H1 (cell line): ENCODE results near the gene ADAMTS17. TPM values are rescaled to one million over a fixed set of nuclear protein-coding genes. Genes with fewer than 3 reads are reported as not detected.

Experiments
- CTCF ChIA-PET: fragments of 300-600 bp; sonication (Branson Sonifier 250); formaldehyde crosslinking; loops from one replicate; lab custom pipeline; 2021; ENCODE audit not compliant: partially characterized antibody; lab: Charles Lee
- POLR2A ChIA-PET: fragments of 300-600 bp; sonication (Branson Sonifier 250); formaldehyde crosslinking; loops from one replicate; lab custom pipeline; 2021; ENCODE audit warnings: inconsistent platforms; ENCODE audit not compliant: partially characterized antibody; lab: Charles Lee
- DNase-seq, 2 experiments: peaks; one replicate each; pipeline versions ENCODE4 v3.0.0 to v3.0.0-alpha.2; 2010 to 2022; ENCODE audit warnings: low spot score in 2 of 2, low read depth in 1 of 2, mixed read lengths in 1 of 2
- FAIRE-seq: peaks from 2 replicates; lab custom pipeline; 2011; peaks lifted over from hg19 to GRCh38; lab: Jason Lieb, UNC
- H2AFZ ChIP-seq: 2 replicates; pipeline ENCODE4 v1.8.1; 2012; ENCODE audit warnings: low read length, inconsistent platforms
- H2AK5ac ChIP-seq: 2 replicates; pipeline ENCODE4 v1.6.1; 2013; ENCODE audit warnings: low read depth, low read length
- H2BK120ac ChIP-seq: replicated peaks from 2 replicates; pipeline ENCODE3; 2013; ENCODE audit warnings: low read depth, low read length, inconsistent platforms
- H2BK12ac ChIP-seq: 2 replicates; pipeline ENCODE4 v1.6.1; 2013; ENCODE audit warnings: low read depth, low read length
- H2BK15ac ChIP-seq: 2 replicates; pipeline ENCODE4 v1.6.1; 2013; ENCODE audit warnings: low read length
- H2BK20ac ChIP-seq: 2 replicates; pipeline ENCODE4 v1.6.1; 2013; ENCODE audit warnings: low read length
- H2BK5ac ChIP-seq: 2 replicates; pipeline ENCODE4 v1.6.1; 2013; ENCODE audit warnings: low read depth, low read length
- H3K14ac ChIP-seq: 2 replicates; pipeline ENCODE4 v1.6.1; 2013; ENCODE audit warnings: inconsistent platforms; ENCODE audit not compliant: insufficient read length
- H3K18ac ChIP-seq: 2 replicates; pipeline ENCODE4 v1.6.1; 2013; ENCODE audit warnings: low read length; ENCODE audit errors: extremely low read depth
- H3K23ac ChIP-seq: 2 replicates; pipeline ENCODE4 v1.6.1; 2013; ENCODE audit warnings: inconsistent platforms; ENCODE audit not compliant: insufficient read length
- H3K23me2 ChIP-seq: 2 replicates; pipeline ENCODE4 v1.6.1; 2013; ENCODE audit warnings: low read depth, low read length
- H3K27ac ChIP-seq: 2 replicates; pipeline ENCODE4 v1.6.1; 2011; ENCODE audit warnings: low read depth, low read length, inconsistent platforms
- H3K27me3 ChIP-seq, 4 experiments: replicated peaks in 1 of 4; 1 replicate in 1 of 4; 2 replicates in 3 of 4; pipeline versions ENCODE4 v1.6.1 to v1.8.1; 2011 to 2013; ENCODE audit warnings: low read length in 3 of 4, mild to moderate bottlenecking in 3 of 4, inconsistent platforms in 2 of 4, mixed read lengths in 2 of 4, moderate library complexity in 1 of 4; ENCODE audit not compliant: control insufficient read depth in 3 of 4, insufficient read depth in 3 of 4; ENCODE audit errors: extremely low read depth in 1 of 4
- H3K36me3 ChIP-seq, 4 experiments: 2 replicates each; pipeline versions ENCODE4 v1.6.1 to v1.8.1; 2011 to 2013; ENCODE audit warnings: mild to moderate bottlenecking in 4 of 4, low read length in 3 of 4, moderate library complexity in 2 of 4, control low read depth in 1 of 4, inconsistent platforms in 1 of 4; ENCODE audit not compliant: insufficient read depth in 4 of 4, control insufficient read depth in 2 of 4
- H3K4ac ChIP-seq: replicated peaks from 2 replicates; pipeline ENCODE3; 2013; ENCODE audit warnings: low read length, low read depth, mixed read lengths, inconsistent platforms; ENCODE audit not compliant: insufficient read length
- H3K4me1 ChIP-seq, 4 experiments: replicated peaks in 1 of 4; 1 replicate in 1 of 4; 2 replicates in 3 of 4; pipeline versions ENCODE4 v1.6.1 to v1.8.1; 2011 to 2013; ENCODE audit warnings: low read length in 3 of 4, inconsistent platforms in 2 of 4, mixed read lengths in 1 of 4; ENCODE audit not compliant: insufficient read depth in 4 of 4, control insufficient read depth in 3 of 4
- H3K4me2 ChIP-seq, 2 experiments: 2 replicates each; pipeline versions ENCODE4 v1.6.1 to v1.8.1; 2011 to 2013; ENCODE audit warnings: low read depth in 2 of 2, low read length in 2 of 2, control low read depth in 1 of 2, inconsistent platforms in 1 of 2, mild to moderate bottlenecking in 1 of 2; ENCODE audit not compliant: insufficient read depth in 1 of 2
- H3K4me3 ChIP-seq, 4 experiments: fragments of 200-600, 300-600 bp in 1 of 4; sonication (generic), shearing (Covaris generic), sonication (Bioruptor Twin) in 1 of 4; 2 replicates each; pipeline versions ENCODE4 v1.5.1 to v1.8.1; 2011 to 2016; ENCODE audit warnings: low read length in 4 of 4, low read depth in 3 of 4, control low read depth in 2 of 4, inconsistent platforms in 2 of 4, mild to moderate bottlenecking in 2 of 4, mixed read lengths in 1 of 4, moderate library complexity in 1 of 4; ENCODE audit not compliant: insufficient read depth in 2 of 4; ENCODE audit errors: extremely low read depth in 1 of 4
- H3K56ac ChIP-seq: replicated peaks from 2 replicates; pipeline ENCODE3; 2013; ENCODE audit warnings: low read depth, mild to moderate bottlenecking, mixed read lengths, low read length, inconsistent platforms; ENCODE audit not compliant: insufficient read length
- H3K79me1 ChIP-seq: 2 replicates; pipeline ENCODE4 v1.6.1; 2013; ENCODE audit warnings: low read depth, low read length, control low read depth
- H3K79me2 ChIP-seq, 2 experiments: 2 replicates each; pipeline versions ENCODE4 v1.6.1 to v1.8.1; 2012 to 2013; ENCODE audit warnings: low read length in 2 of 2, mild to moderate bottlenecking in 2 of 2, inconsistent platforms in 1 of 2; ENCODE audit not compliant: insufficient read depth in 2 of 2, control insufficient read depth in 1 of 2
- H3K9ac ChIP-seq, 4 experiments: replicated peaks in 1 of 4; 1 replicate in 1 of 4; 2 replicates in 3 of 4; pipeline versions ENCODE4 v1.6.1 to v1.8.1; 2011 to 2013; ENCODE audit warnings: low read depth in 3 of 4, low read length in 3 of 4, control low read depth in 2 of 4, mild to moderate bottlenecking in 2 of 4, moderate library complexity in 2 of 4, inconsistent platforms in 1 of 4; ENCODE audit errors: extremely low read depth in 1 of 4
- H3K9me3 ChIP-seq, 2 experiments: 2 replicates each; pipeline versions ENCODE4 v1.6.1 to v1.8.1; 2012 to 2013; ENCODE audit warnings: mild to moderate bottlenecking in 2 of 2, moderate library complexity in 2 of 2, control low read depth in 1 of 2, inconsistent platforms in 1 of 2, low read depth in 1 of 2, low read length in 1 of 2, mixed read lengths in 1 of 2; ENCODE audit not compliant: insufficient read depth in 2 of 2
- H4K20me1 ChIP-seq, 2 experiments: replicated peaks in 1 of 2; 2 replicates each; pipeline versions ENCODE3 to v1.8.1; 2011 to 2013; ENCODE audit warnings: inconsistent platforms in 2 of 2, low read length in 2 of 2, mild to moderate bottlenecking in 1 of 2; ENCODE audit not compliant: insufficient read depth in 2 of 2, control insufficient read depth in 1 of 2
- H4K5ac ChIP-seq: 2 replicates; pipeline ENCODE4 v1.6.1; 2013; ENCODE audit warnings: low read length, low read depth, mixed read lengths, inconsistent platforms; ENCODE audit not compliant: insufficient read length
- H4K8ac ChIP-seq: 2 replicates; pipeline ENCODE4 v1.8.0; 2013; ENCODE audit warnings: mild to moderate bottlenecking, moderate library complexity, low read length, inconsistent platforms; ENCODE audit not compliant: insufficient read depth; ENCODE audit errors: extremely low read depth
- H4K91ac ChIP-seq: replicated peaks from 2 replicates; pipeline ENCODE3; 2013; ENCODE audit warnings: low read length, mixed read lengths, inconsistent platforms; ENCODE audit not compliant: insufficient read length
- ASH2L ChIP-seq: fragments of 200-600, 300-600 bp; sonication (generic); IDR thresholded peaks from one replicate; pipeline ENCODE4 v1.7.1; 2017; ENCODE audit warnings: low read length
- BCL11A ChIP-seq, 2 experiments: IDR thresholded peaks; one replicate each; pipeline ENCODE4 v1.6.1; 2011; ENCODE audit warnings: low read depth in 2 of 2, low read length in 2 of 2, mild to moderate bottlenecking in 2 of 2
- CBX8 ChIP-seq: fragments of 300-800, 300-1000 bp; sonication (generic); IDR thresholded peaks from 2 replicates; pipeline ENCODE4 v1.7.1; 2016; ENCODE audit warnings: low read depth, low read length, borderline replicate concordance
- CEBPB ChIP-seq: IDR thresholded peaks from 2 replicates; pipeline ENCODE4 v1.6.1; 2012; ENCODE audit warnings: low read depth, low read length
- CHD1 ChIP-seq: IDR thresholded peaks from 2 replicates; pipeline ENCODE4 v1.6.1; 2012; ENCODE audit warnings: low read depth, low read length, improper control_type of control experiment
- RNF2 ChIP-seq: fragments of 200-900, 300-1000 bp; sonication (generic); IDR thresholded peaks from 2 replicates; pipeline ENCODE4 v1.7.1; 2016; ENCODE audit warnings: borderline replicate concordance, low read depth, mild to moderate bottlenecking, antibody characterized with exemption, low read length; ENCODE audit not compliant: poor library complexity, severe bottlenecking; ENCODE audit errors: missing control alignments
- SP4 ChIP-seq: IDR thresholded peaks from 2 replicates; pipeline ENCODE4 v1.6.1; 2012; ENCODE audit warnings: low read length, inconsistent platforms
- TCF12 ChIP-seq: IDR thresholded peaks from 2 replicates; pipeline ENCODE4 v1.6.1; 2011; ENCODE audit warnings: low read depth, mild to moderate bottlenecking, low read length
- WGBS, 2 experiments: shearing (Covaris generic) in 1 of 2; methylation state at CpG; one replicate each; pipeline versions ENCODE4 v1.1.6 to v1.1.7; 2013 to 2015; ENCODE audit warnings: low lambda C conversion rate in 2 of 2, mixed read lengths in 2 of 2, inconsistent platforms in 1 of 2, low coverage in 1 of 2, missing lambda C conversion rate in 1 of 2; ENCODE audit not compliant: insufficient replicate concordance in 2 of 2, insufficient coverage in 1 of 2, insufficient read length in 1 of 2; ENCODE audit errors: extremely low coverage in 1 of 2, missing lambda C conversion rate in 1 of 2; 5-methylcytosine and 5-hydroxymethylcytosine counted together
- polyA plus RNA-seq, 7 experiments: library from polyadenylated mRNA; depleted of rRNA in 3 of 7; stranded (reverse) in 5 of 7; unstranded in 2 of 7; fragments of >200 nt in 5 of 7; fragments of 200-250 nt in 2 of 7; gene quantifications; 1 replicate in 5 of 7; 2 replicates in 1 of 7; 4 replicates in 1 of 7; pipeline versions ENCODE4 v1.2.1 to v1.2.3, GENCODE V29; 2011 to 2013; ENCODE audit warnings: missing spikeins in 2 of 7, mixed read lengths in 2 of 7
- total RNA-seq: library from RNA; stranded (reverse); fragmentation: NEBNext Ultra II Directional; extraction: Animal tissue kit (Norgen Biotek cat#: 25700); gene quantifications from 2 replicates; pipeline ENCODE4 v1.2.1, GENCODE V29; 2021

ADAMTS17 gene
- total and polyA plus RNA-seq, 2 of the 8 experiments (the other 6 are each of a cell fraction or from before 2014, with no cell fraction given), result 0.51 to 1.7 TPM

GRCh38 chr15:100337096-100338044, 4.4 kb downstream of the ADAMTS17 start:
- CTCF ChIA-PET, result interaction anchor here (0.6 to 11.5 kb wide), 35 partner anchors 10 to 560 kb away, joined by 3 to 112 read pairs (median 4); no protein-coding TSS in a partner anchor

More at GRCh38 chr15:100337096-100338044, 4.4 kb downstream of the ADAMTS17 start:
- H3K56ac ChIP-seq, result no peak overlapping the region
- H4K91ac ChIP-seq, result no peak overlapping the region
- no peak overlapping the region for H3K4me3 ChIP-seq
- H3K9ac ChIP-seq, result no peak overlapping the region
- DNase-seq (no peak), FAIRE-seq (no peak)
- no peak overlapping the region for H3K14ac ChIP-seq
- no peak overlapping the region for H3K4me2 ChIP-seq
- no peaks in the 10 kb centered on the region for H3K9me3 ChIP-seq
- no peak overlapping the region for H4K8ac ChIP-seq
- H2AFZ ChIP-seq, result no peak overlapping the region
- no peak overlapping the region for H3K23ac ChIP-seq
- no peak overlapping the region for H2BK15ac ChIP-seq
- H3K18ac ChIP-seq, result no peak overlapping the region
- H3K27ac ChIP-seq, result no peak overlapping the region
- no peak overlapping the region for H2BK20ac ChIP-seq
- H3K23me2 ChIP-seq, result peaks cover 5% of the 10 kb centered on the region; the same call in 1 of the 2 replicates
- H3K79me2 ChIP-seq, result no peaks in the 10 kb centered on the region
- H4K20me1 ChIP-seq, result peaks cover 0 to 1% of the 10 kb centered on the region in 2 experiments
- no peak overlapping the region for H2BK120ac ChIP-seq
- no peak for TF ChIP-seq CBX8
- TF ChIP-seq ASH2L, result no peak
- TF ChIP-seq SP4, result no peak
- TF ChIP-seq CHD1, result no peak
- no peak for TF ChIP-seq TCF12
- no peak for TF ChIP-seq RNF2
- no peak for TF ChIP-seq BCL11A (IDR thresholded peaks at IDR 0.05; ENCODE audit: low read depth in 2 of 2, low read length in 2 of 2)
- TF ChIP-seq CEBPB, result no peak
- POLR2A ChIA-PET, result interaction anchor here (3.7 kb wide), 1 partner anchor 12 kb away, joined by 12 read pairs; no protein-coding TSS in a partner anchor
- H3K4ac ChIP-seq, result no peak overlapping the region
- no peak overlapping the region for H2BK12ac ChIP-seq
- H3K36me3 ChIP-seq, result no peaks in the 10 kb centered on the region; a peak in 2 of 8 replicates
- no peak overlapping the region for H2AK5ac ChIP-seq
- no peak overlapping the region for H4K5ac ChIP-seq
- peaks cover 4 to 9% (median 5%) of the 10 kb centered on the region in 4 experiments for H3K4me1 ChIP-seq
- H3K79me1 ChIP-seq, result no peaks in the 10 kb centered on the region
- no peak overlapping the region for H2BK5ac ChIP-seq
- peaks cover 14 to 23% (median 18%) of the 10 kb centered on the region in 4 experiments for H3K27me3 ChIP-seq
- WGBS, 2 experiments, result 96% methylated on average over 17 of the region's 17 CpGs; no CpG with 5 or more reads in 1 of the 2 experiments
